Testis (tissue), 3 donors: ENCODE data around the gene SLC38A4. TPM values are rescaled to one million over a fixed set of nuclear protein-coding genes. Genes with fewer than 3 reads are reported as not detected.

Source experiments
- DNase-seq: peaks from one replicate; pipeline ENCODE4 v3.0.0-alpha.2; 2019
- H3K27ac ChIP-seq, 2 donors: fragments of 200-600 bp; sonication (generic); one replicate each; pipeline ENCODE4 v1.5.1; 2019
- H3K27me3 ChIP-seq: fragments of 200-600 bp; sonication (generic); one replicate; pipeline ENCODE4 v1.5.1; 2019
- H3K36me3 ChIP-seq: fragments of 200-600 bp; sonication (generic); one replicate; pipeline ENCODE4 v1.5.1; 2017; ENCODE audit warnings: low read depth; ENCODE audit errors: missing control alignments
- H3K4me1 ChIP-seq: fragments of 200-600 bp; sonication (generic); one replicate; pipeline ENCODE4 v1.5.1; 2019
- H3K4me3 ChIP-seq, 2 donors: fragments of 200-600 bp; sonication (generic); one replicate each; pipeline ENCODE4 v1.5.1; 2017 to 2019
- H3K9me3 ChIP-seq: fragments of 200-600 bp; sonication (generic); one replicate; pipeline ENCODE4 v1.5.1; 2017
- POLR2A ChIP-seq: fragments of 450-650 bp; IDR thresholded peaks from one replicate; pipeline ENCODE4 v1.6.1; 2017; ENCODE audit warnings: antibody characterized with exemption, mild to moderate bottlenecking, moderate library complexity
- WGBS, 2 donors: methylation state at CpG; one replicate each; pipeline ENCODE4 v1.1.5; 2018; 5-methylcytosine and 5-hydroxymethylcytosine counted together
- intact Hi-C: fragments of 100-400 bp; cut with DNase I; formaldehyde crosslinking; loops from one replicate; pipeline ENCODE4 v1.15.1; 2023; ENCODE audit warnings: low total_unique reads
- polyA plus RNA-seq: library from polyadenylated mRNA; stranded (reverse); fragments of 350-450 nt; fragmentation: Illumina TruSeq; extraction: RNeasy Lipid Tissue Mini Kit (QIAGEN cat#74804); gene quantifications from one replicate; pipeline ENCODE4 v1.2.3, GENCODE V29; 2014; ENCODE audit warnings: low read depth, low replicate concordance; ENCODE audit not compliant: insufficient read depth
- total RNA-seq, 2 donors: library from RNA; depleted of rRNA; stranded (reverse); fragments of >200 nt; gene quantifications; one replicate each; pipeline ENCODE4 v1.2.3, GENCODE V29; 2016
- TF ChIP-seq, protein P1 (sequence below), 3 experiments: fragments of 450-650 bp in 2 of 3; fragments of 200-600 bp in 1 of 3; sonication (generic) in 1 of 3; IDR thresholded peaks; one replicate each; pipeline ENCODE4 v1.5.1; 2016 to 2019; ENCODE audit warnings: antibody characterized with exemption in 3 of 3, mild to moderate bottlenecking in 2 of 3, moderate library complexity in 1 of 3

SLC38A4 gene
- total and polyA plus RNA-seq, 3 donors from 2014 or later = 0.24 to 1.3 (median 0.65) TPM

DNA sequence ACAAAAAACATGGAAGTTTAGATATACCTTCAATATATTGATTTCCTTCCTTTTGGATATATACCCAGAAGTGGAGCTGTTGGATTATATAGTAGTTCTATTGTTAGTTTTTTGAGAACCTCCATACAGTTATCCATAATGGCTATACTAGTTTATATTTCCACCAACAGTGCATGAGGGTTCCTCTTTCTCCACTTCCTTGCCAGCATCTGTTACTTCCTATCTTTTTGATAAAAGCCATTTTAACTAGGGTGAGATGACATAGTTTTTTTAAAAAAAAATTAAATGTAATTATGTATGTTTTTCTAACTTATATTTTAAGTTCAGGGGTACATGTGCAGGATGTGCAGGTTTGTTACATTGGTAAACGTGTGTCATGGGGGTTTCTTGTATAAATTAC, 10.0 kb upstream of the SLC38A4 start:
- TF ChIP-seq, protein P1, sequence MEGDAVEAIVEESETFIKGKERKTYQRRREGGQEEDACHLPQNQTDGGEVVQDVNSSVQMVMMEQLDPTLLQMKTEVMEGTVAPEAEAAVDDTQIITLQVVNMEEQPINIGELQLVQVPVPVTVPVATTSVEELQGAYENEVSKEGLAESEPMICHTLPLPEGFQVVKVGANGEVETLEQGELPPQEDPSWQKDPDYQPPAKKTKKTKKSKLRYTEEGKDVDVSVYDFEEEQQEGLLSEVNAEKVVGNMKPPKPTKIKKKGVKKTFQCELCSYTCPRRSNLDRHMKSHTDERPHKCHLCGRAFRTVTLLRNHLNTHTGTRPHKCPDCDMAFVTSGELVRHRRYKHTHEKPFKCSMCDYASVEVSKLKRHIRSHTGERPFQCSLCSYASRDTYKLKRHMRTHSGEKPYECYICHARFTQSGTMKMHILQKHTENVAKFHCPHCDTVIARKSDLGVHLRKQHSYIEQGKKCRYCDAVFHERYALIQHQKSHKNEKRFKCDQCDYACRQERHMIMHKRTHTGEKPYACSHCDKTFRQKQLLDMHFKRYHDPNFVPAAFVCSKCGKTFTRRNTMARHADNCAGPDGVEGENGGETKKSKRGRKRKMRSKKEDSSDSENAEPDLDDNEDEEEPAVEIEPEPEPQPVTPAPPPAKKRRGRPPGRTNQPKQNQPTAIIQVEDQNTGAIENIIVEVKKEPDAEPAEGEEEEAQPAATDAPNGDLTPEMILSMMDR (IDR thresholded peaks at IDR 0.05) = no peak
- no peak for TF ChIP-seq POLR2A
- intact Hi-C loops = no loop called here
- H3K4me3 ChIP-seq = no peak overlapping the region

DNA sequence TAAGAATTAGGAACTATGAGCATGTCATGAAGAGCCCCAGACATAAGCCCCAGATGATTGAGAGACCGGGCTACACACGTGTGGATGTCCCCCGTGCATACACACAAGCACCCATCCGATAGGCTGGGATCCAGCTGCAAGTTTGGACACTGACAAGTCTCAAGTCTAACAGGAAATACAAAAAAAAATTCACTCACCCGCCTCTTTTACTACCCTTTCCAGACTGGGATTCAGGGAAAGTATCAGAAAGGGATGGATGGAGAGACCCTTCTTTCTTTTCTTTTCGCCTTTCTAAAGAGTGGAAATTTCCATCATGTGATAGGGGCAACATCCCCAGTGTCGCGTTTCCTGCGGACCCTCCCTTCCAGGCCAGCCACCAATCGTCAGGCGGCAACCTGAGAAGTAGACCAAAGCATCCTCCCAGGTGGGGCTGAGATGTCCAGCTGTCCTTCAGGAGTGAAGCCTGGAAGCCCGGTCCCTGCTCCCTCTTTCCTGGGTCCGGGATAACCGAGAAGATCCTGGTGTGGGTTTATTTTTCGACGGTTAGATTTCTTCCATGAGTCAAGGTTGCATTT, 6.4 kb upstream of the SLC38A4 start:
- H3K4me1 ChIP-seq = no peaks in the 10 kb centered on the region
- TF ChIP-seq POLR2A = no peak
- TF ChIP-seq, protein P1 (IDR thresholded peaks at IDR 0.05) = no peak
- peak; percentile 15 for DNase-seq
- no peaks in the 10 kb centered on the region for H3K36me3 ChIP-seq
- H3K27me3 ChIP-seq = no peaks in the 10 kb centered on the region
- intact Hi-C loops = no loop called here
- WGBS, 2 donors = 18 to 22% methylated on average over 16 of the region's 16 CpGs
- H3K4me3 ChIP-seq = no peak overlapping the region
- H3K27ac ChIP-seq = no peak overlapping the region
- no peaks in the 10 kb centered on the region for H3K9me3 ChIP-seq

More for the DNA sequence above, 10.0 kb upstream of the SLC38A4 start:
- Histone ChIP-seq H3K36me3 (no peaks in the 10 kb centered on the region), H3K27me3 (no peaks in the 10 kb centered on the region), H3K4me1 (no peaks in the 10 kb centered on the region), H3K27ac (no peak overlapping the region), H3K9me3 (no peaks in the 10 kb centered on the region)
- no peak for DNase-seq
- 81 to 85% methylated on average over 1 of the region's 1 CpG for WGBS, 2 donors

DNA sequence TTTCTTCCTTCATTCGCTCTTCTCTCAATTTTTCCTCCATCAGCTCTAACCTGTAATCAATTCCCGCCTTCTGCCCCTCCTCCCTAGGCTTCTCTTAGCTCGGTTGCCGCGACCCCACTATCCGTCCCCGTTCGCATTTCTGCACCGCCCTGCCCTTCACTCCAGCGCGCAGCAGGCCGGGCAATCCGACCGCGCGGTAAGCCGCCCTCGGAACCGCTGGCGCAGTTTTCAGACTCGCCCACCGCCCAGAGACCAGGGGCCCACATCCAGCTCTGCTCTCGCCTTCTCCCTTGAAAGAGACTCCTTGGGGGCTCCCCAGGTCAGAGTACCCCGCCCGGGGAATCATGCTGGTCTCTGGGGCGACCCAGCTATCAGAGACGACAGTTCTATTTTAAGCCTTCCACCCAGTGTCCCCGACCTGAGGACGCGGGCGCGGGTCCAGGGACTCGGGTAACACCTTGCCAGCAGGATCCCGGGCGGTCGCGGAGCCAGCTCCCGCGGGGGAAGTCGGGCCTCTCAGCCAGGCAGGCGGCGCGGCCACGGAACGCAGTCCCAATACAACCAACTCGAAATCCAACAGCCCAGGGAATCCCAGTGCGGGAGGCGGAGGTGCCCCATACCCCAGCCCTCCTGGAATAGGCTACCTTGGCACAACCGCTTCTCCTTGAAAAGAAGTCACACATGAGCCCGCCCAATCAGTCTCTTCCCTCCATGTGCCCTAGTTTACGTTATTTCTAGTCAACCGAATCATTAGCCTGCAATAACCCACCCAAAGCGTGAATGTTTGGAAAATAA, 5.7 kb upstream of the SLC38A4 start:
- Histone ChIP-seq H3K36me3 (no peaks in the 10 kb centered on the region), H3K9me3 (no peaks in the 10 kb centered on the region), H3K4me3 (peak overlapping the region; percentile 27 to 36), H3K27me3 (no peaks in the 10 kb centered on the region), H3K27ac (no peak overlapping the region), H3K4me1 (no peaks in the 10 kb centered on the region)
- WGBS, 2 donors = 3 to 7% methylated on average over 16 to 46 of the region's 53 CpGs
- intact Hi-C loops = no loop called here
- peak; percentile 20 for DNase-seq
- TF ChIP-seq, protein P1 (IDR thresholded peaks at IDR 0.05) = no peak
- no peak for TF ChIP-seq POLR2A

DNA sequence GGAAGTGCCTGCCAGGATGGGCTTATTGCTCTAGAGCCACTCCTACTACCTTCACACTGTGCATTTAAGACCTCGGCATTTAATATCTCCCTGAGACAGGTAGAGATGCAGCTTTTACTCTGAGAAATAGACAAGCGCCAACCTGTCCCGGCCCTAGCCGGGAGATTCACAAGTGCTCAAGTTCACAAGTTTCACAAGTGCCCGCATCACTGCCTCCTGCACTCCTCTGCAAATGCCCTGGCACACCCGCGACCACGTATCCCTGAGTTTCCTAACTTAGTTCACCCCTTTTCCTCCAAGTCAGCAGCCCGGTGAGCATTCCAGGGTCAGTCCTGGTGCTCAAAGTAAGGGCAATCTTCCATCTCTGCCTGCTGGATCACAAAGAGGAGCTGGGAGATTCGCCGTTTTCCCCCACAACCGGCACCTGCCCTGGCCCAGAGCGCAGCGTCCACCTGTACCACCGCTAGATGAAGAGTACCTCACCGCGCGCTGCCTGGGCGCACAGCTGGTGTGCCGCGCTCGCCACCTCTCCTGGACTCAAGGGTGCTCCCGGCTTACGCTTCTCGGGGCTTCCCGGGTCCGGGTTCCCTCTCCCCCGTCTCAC, 5.0 kb upstream of the SLC38A4 start:
- Histone ChIP-seq H3K4me1 (no peaks in the 10 kb centered on the region), H3K27ac (no peak overlapping the region), H3K27me3 (no peaks in the 10 kb centered on the region), H3K4me3 (peak overlapping the region; percentile 27 to 36), H3K36me3 (no peaks in the 10 kb centered on the region), H3K9me3 (no peaks in the 10 kb centered on the region)
- intact Hi-C loops = no loop called here
- TF ChIP-seq, protein P1 (IDR thresholded peaks at IDR 0.05) = no peak
- TF ChIP-seq POLR2A = no peak
- peak; percentile 23 for DNase-seq
- 2 to 5% methylated on average over 27 to 28 of the region's 28 CpGs for WGBS, 2 donors
